ENCODE measurements around the gene RALGPS2. TPM values are rescaled to one million over a fixed set of nuclear protein-coding genes. Genes with fewer than 3 reads are reported as not detected.

The RALGPS2 gene
- total RNA-seq, 1 donor from 2014 or later = 47.8 TPM

- Mint-ChIP-seq H3K4me1 (ENCODE audit: unreplicated experiment) (peaks cover 58% of the 10 kb centered on the region), H3K36me3 (no peaks in the 10 kb centered on the region), H3K27me3 (peaks cover 7% of the 10 kb centered on the region), H3K27ac (peak overlapping the region; percentile 54), H3K4me3 (peak overlapping the region; percentile 57), H3K9me3 (peaks cover 4% of the 10 kb centered on the region)
- TF ChIP-seq CTCF (conservative IDR thresholded peaks at IDR 0.05) = no peak
- no peak for DNase-seq (ENCODE audit: extremely low spot score, unreplicated experiment)
Observed at GRCh38 chr1:178938101-178938958, 213.3 kb downstream of the RALGPS2 start.

GRCh38 chr1:178938959-178939317 lies 213.9 kb downstream of the RALGPS2 start:
- peak overlapping the region; percentile 34 for H3K27ac Mint-ChIP-seq
- no peak for TF ChIP-seq CTCF (conservative IDR thresholded peaks at IDR 0.05)
- DNase-seq (ENCODE audit: extremely low spot score, unreplicated experiment) = no peak

GRCh38 chr1:178939338-178940067 lies 214.5 kb downstream of the RALGPS2 start:
- H3K27ac Mint-ChIP-seq = peak overlapping the region; percentile 34
- peaks cover 7% of the 10 kb centered on the region for H3K27me3 Mint-ChIP-seq
- H3K4me3 Mint-ChIP-seq = peak overlapping the region; percentile 39
- TF ChIP-seq CTCF (conservative IDR thresholded peaks at IDR 0.05) = no peak
- H3K36me3 Mint-ChIP-seq = no peaks in the 10 kb centered on the region
- H3K9me3 Mint-ChIP-seq = peaks cover 4% of the 10 kb centered on the region
- peaks cover 47% of the 10 kb centered on the region for H3K4me1 Mint-ChIP-seq (ENCODE audit: unreplicated experiment)
- DNase-seq (ENCODE audit: extremely low spot score, unreplicated experiment) = no peak

More at GRCh38 chr1:178938959-178939317, 213.9 kb downstream of the RALGPS2 start:
- Mint-ChIP-seq H3K4me1 (ENCODE audit: unreplicated experiment) (peaks cover 53% of the 10 kb centered on the region), H3K27me3 (peaks cover 7% of the 10 kb centered on the region), H3K9me3 (peaks cover 4% of the 10 kb centered on the region), H3K36me3 (no peaks in the 10 kb centered on the region), H3K4me3 (peak overlapping the region; percentile 39)

DNA sequence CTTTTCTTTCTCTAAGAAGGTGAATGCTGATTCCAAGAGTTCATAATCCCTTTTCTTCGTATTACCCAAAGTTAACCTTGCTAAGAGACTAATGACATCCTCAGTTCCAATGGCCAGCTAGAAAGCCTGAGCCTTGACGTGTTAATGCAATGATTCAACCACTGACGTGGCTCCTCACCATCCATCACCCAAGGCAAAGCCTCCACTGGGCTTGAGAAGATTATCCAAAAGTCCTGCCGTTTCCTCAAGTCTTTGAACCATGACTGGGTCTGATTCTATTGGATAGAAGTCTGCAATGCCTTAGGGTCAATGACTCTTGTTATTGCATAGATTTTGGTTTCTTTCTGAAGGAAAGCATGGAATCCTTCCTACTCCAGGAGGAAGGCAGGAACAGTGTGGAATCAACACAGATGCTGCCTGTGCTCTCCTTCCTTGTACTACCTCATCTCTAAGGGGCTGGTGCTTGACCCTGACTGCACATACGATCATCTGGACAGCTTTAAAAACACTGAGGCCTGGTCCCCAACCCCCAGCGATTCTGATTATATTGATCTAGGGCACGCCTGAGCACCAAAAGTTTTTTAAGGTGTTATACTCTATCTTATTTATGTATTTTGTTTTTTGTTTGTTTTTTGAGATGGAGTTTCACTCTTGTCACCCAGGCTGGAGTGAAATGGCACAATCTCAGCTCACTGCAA lies 215.2 kb downstream of the RALGPS2 start:
- H3K27ac Mint-ChIP-seq = no peak overlapping the region
- peaks cover 45% of the 10 kb centered on the region for H3K4me1 Mint-ChIP-seq (ENCODE audit: unreplicated experiment)
- peaks cover 7% of the 10 kb centered on the region for H3K27me3 Mint-ChIP-seq
- no peak for TF ChIP-seq CTCF (conservative IDR thresholded peaks at IDR 0.05)
- no peaks in the 10 kb centered on the region for H3K36me3 Mint-ChIP-seq
- H3K4me3 Mint-ChIP-seq = no peak overlapping the region
- DNase-seq (ENCODE audit: extremely low spot score, unreplicated experiment) = no peak
- H3K9me3 Mint-ChIP-seq = peaks cover 4% of the 10 kb centered on the region

GRCh38 chr1:178941261-178941689 lies 216.2 kb downstream of the RALGPS2 start:
- Mint-ChIP-seq H3K9me3 (peaks cover 4% of the 10 kb centered on the region), H3K4me3 (no peak overlapping the region), H3K4me1 (ENCODE audit: unreplicated experiment) (peaks cover 37% of the 10 kb centered on the region), H3K27me3 (peaks cover 7% of the 10 kb centered on the region), H3K27ac (no peak overlapping the region), H3K36me3 (no peaks in the 10 kb centered on the region)
- TF ChIP-seq CTCF (conservative IDR thresholded peaks at IDR 0.05) = no peak
- no peak for DNase-seq (ENCODE audit: extremely low spot score, unreplicated experiment)

Data from type B pancreatic cell (in vitro differentiated cells).